H1 (cell line): ENCODE measurements around the gene AGPAT3. TPM values are rescaled to one million over a fixed set of nuclear protein-coding genes. Genes with fewer than 3 reads are reported as not detected.

Experiments
- ATF3 ChIP-seq: IDR thresholded peaks from 2 replicates; pipeline ENCODE4 v1.6.1; 2011; ENCODE audit warnings: low read depth, mild to moderate bottlenecking, low read length; ENCODE audit not compliant: insufficient read depth
- GABPA ChIP-seq: IDR thresholded peaks from 2 replicates; pipeline ENCODE4 v1.6.1; 2011; ENCODE audit warnings: mild to moderate bottlenecking, low read length, moderate library complexity, borderline replicate concordance; ENCODE audit not compliant: insufficient read depth
- POLR2AphosphoS5 ChIP-seq: IDR thresholded peaks from 2 replicates; pipeline ENCODE4 v1.6.1; 2011; ENCODE audit warnings: low read depth, low read length
- RBBP5 ChIP-seq: IDR thresholded peaks from 2 replicates; pipeline ENCODE4 v1.7.1; 2012; ENCODE audit warnings: low read depth, mild to moderate bottlenecking, inconsistent platforms, low read length, moderate library complexity, borderline replicate concordance
- SIRT6 ChIP-seq: IDR thresholded peaks from one replicate; pipeline ENCODE4 v1.7.1; 2012; ENCODE audit warnings: low read length, inconsistent platforms
- TEAD4 ChIP-seq: IDR thresholded peaks from 2 replicates; pipeline ENCODE4 v1.6.1; 2012; ENCODE audit warnings: low read depth, low read length, inconsistent platforms, mixed read lengths
- ZNF274 ChIP-seq: IDR thresholded peaks from 2 replicates; pipeline ENCODE4 v1.7.0; 2012; ENCODE audit warnings: low read length, borderline replicate concordance; ENCODE audit errors: extremely low read depth
- polyA plus RNA-seq, 7 experiments: library from polyadenylated mRNA; depleted of rRNA in 3 of 7; stranded (reverse) in 5 of 7; unstranded in 2 of 7; fragments of >200 nt in 5 of 7; fragments of 200-250 nt in 2 of 7; gene quantifications; 1 replicate in 5 of 7; 2 replicates in 1 of 7; 4 replicates in 1 of 7; pipeline versions ENCODE4 v1.2.1 to v1.2.3, GENCODE V29; 2011 to 2013; ENCODE audit warnings: missing spikeins in 2 of 7, mixed read lengths in 2 of 7
- total RNA-seq: library from RNA; stranded (reverse); fragmentation: NEBNext Ultra II Directional; extraction: Animal tissue kit (Norgen Biotek cat#: 25700); gene quantifications from 2 replicates; pipeline ENCODE4 v1.2.1, GENCODE V29; 2021

AGPAT3 gene
- total and polyA plus RNA-seq, 2 of the 8 experiments (the other 6 are each of a cell fraction or from before 2014, with no cell fraction given): 5.8 to 7.3 TPM

DNA sequence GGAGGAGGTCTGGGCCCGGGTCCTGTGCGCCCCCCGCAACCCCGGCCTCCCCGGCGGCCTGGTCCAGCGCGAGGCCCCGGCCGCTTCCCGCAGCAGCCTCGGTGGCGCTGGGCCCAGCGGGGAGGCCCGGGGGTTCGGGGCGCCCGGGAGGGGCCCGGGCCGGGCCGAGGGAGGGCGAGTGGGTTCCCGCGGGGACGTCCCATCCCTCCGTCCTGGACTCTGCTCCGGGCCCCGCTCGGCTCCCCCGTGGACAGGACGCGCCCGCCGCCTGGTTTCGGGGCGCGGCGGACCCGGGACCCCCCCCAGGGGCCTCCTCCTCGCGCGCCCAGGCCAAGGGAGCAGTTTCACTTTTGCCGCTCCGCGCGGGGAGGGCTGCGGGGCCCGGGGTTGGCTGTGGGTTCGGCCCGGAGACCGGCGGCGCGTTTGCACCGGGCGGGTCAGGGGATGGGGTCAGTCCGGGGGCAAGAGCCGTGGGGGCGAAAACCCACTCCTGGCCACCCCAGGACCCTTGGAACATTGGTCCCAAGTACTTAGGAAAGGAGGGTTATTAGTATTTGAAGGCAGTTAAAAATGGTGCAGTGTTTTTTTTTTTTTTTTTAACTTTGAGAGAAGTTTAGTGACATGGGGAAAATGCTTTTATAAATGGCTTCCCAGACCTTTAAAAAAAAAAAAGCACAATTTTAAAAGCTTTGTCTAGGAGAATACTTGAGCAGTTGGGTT lies 677 bp downstream of the AGPAT3 start (continued):
- TF ChIP-seq ATF3 (no peak), TEAD4 (no peak), RBBP5 (no peak), POLR2AphosphoS5 (no peak), SIRT6 (no peak), GABPA (no peak), ZNF274 (no peak)
